Panc1 (cell line): ENCODE data around the gene FDPS. TPM values are rescaled to one million over a fixed set of nuclear protein-coding genes. Genes with fewer than 3 reads are reported as not detected.
"Not testable (repeated sequence)": the region's sequence is repeated elsewhere in the genome, so short reads cannot be mapped to it uniquely, and the experiment has no call there.

Experiments
- ATAC-seq: fragments of 200-7000 bp; cut with Tn5 transposase; 2 replicates; pipeline ENCODE4 v1.9.1; 2020; ENCODE audit warnings: mild to moderate bottlenecking, moderate library complexity
- BruUV-seq: library from RNA; stranded (reverse); fragments of 400-500 nt; replicated peaks from 2 replicates; lab custom pipeline; 2021; lab: Mats Ljungman, UMichigan
- CTCF ChIA-PET: fragments of 300-600 bp; sonication (Branson Sonifier 250); formaldehyde crosslinking; loops from one replicate; lab custom pipeline; 2022; ENCODE audit warnings: antibody characterized with exemption; lab: Charles Lee
- POLR2A ChIA-PET: fragments of 300-600 bp; sonication (Branson Sonifier 250); formaldehyde crosslinking; loops from one replicate; lab custom pipeline; 2022; ENCODE audit warnings: antibody characterized with exemption; lab: Charles Lee
- DNase-seq: peaks from one replicate; pipeline ENCODE4 v3.0.0-alpha.2; 2010; ENCODE audit warnings: low read depth, low spot score
- H3K27ac ChIP-seq: 2 replicates; pipeline ENCODE4 v1.5.1; 2011; ENCODE audit warnings: mild to moderate bottlenecking, low read length, inconsistent platforms
- H3K27me3 ChIP-seq: fragments of 200-500 bp; sonication (Bioruptor generic); 2 replicates; pipeline ENCODE4 v1.6.0; 2014; ENCODE audit warnings: low read length, inconsistent platforms; ENCODE audit not compliant: control insufficient read depth, insufficient read depth
- H3K36me3 ChIP-seq: fragments of 200-500 bp; sonication (Bioruptor generic); 2 replicates; pipeline ENCODE4 v1.5.1; 2014; ENCODE audit warnings: inconsistent platforms, mild to moderate bottlenecking, low read length, moderate library complexity; ENCODE audit not compliant: control insufficient read depth, insufficient read depth
- H3K4me1 ChIP-seq: 2 replicates; pipeline ENCODE4 v1.5.1; 2011; ENCODE audit warnings: inconsistent platforms, mild to moderate bottlenecking, low read length, moderate library complexity; ENCODE audit not compliant: control insufficient read depth, insufficient read depth
- H3K4me3 ChIP-seq, 2 experiments: 2 replicates each; pipeline ENCODE4 v1.5.1; 2011 to 2012; ENCODE audit warnings: low read depth in 2 of 2, low read length in 2 of 2, mild to moderate bottlenecking in 2 of 2, inconsistent platforms in 1 of 2, moderate library complexity in 1 of 2
- H3K9me3 ChIP-seq: fragments of 200-500 bp; sonication (Bioruptor generic); 2 replicates; pipeline ENCODE4 v1.5.1; 2014; ENCODE audit warnings: low read depth, mild to moderate bottlenecking, inconsistent platforms, low read length, moderate library complexity; ENCODE audit not compliant: control insufficient read depth, insufficient read depth
- CTCF ChIP-seq: fragments of 450-650 bp; IDR thresholded peaks from 2 replicates; pipeline ENCODE4 v1.5.1; 2017; ENCODE audit warnings: mild to moderate bottlenecking
- POLR2AphosphoS5 ChIP-seq: IDR thresholded peaks from 2 replicates; pipeline ENCODE4 v1.6.1; 2012; ENCODE audit warnings: mild to moderate bottlenecking, low read depth, low read length, moderate library complexity
- REST ChIP-seq, 2 experiments: IDR thresholded peaks; 2 replicates each; pipeline ENCODE4 v1.6.1; 2011 to 2012; ENCODE audit warnings: low read depth in 2 of 2, control low read depth in 1 of 2, low read length in 1 of 2, mild to moderate bottlenecking in 1 of 2, moderate library complexity in 1 of 2; ENCODE audit not compliant: insufficient read depth in 1 of 2
- SIN3A ChIP-seq: IDR thresholded peaks from 2 replicates; pipeline ENCODE4 v1.6.1; 2012; ENCODE audit warnings: low read depth, mild to moderate bottlenecking, low read length, moderate library complexity, borderline replicate concordance; ENCODE audit not compliant: insufficient read depth
- TCF7L2 ChIP-seq: IDR thresholded peaks from 2 replicates; pipeline ENCODE4 v1.6.1; 2011; ENCODE audit warnings: mild to moderate bottlenecking, low read depth, low read length, inconsistent platforms
- in situ Hi-C: cut with HindIII; loops from 2 replicates; pipeline ENCODE4 v1.10.0; 2016; ENCODE audit warnings: low sequenced_read_pairs, low pct_unique_long_range_greater_than_20kb
- intact Hi-C: fragments of 100-400 bp; cut with micrococcal nuclease; formaldehyde crosslinking; loops from one replicate; pipeline ENCODE4 v1.10.0; 2022; ENCODE audit not compliant: unreplicated experiment
- total RNA-seq: library from RNA; stranded (reverse); gene quantifications from one replicate; pipeline ENCODE4 v1.2.1, GENCODE V29; 2021; ENCODE audit not compliant: unreplicated experiment

The FDPS gene
- total RNA-seq, 1 experiment from 2014 or later, result 255 TPM

GRCh38 chr1:155287987-155288543, 20.6 kb upstream of the FDPS start:
- intact Hi-C loops, result no loop called here
- no peak for ATAC-seq
- ChIA-PET POLR2A (no interaction called here), CTCF (no interaction called here)
- no peak for TF ChIP-seq TCF7L2
- TF ChIP-seq POLR2AphosphoS5, result no peak
- no peak for TF ChIP-seq CTCF
- no peak for TF ChIP-seq SIN3A
- TF ChIP-seq REST (IDR thresholded peaks at IDR 0.05; ENCODE audit: insufficient read depth in 1 of 2, low read depth in 2 of 2, low read length in 1 of 2), result no peak
- no peaks in the 10 kb centered on the region for H3K36me3 ChIP-seq
- no peak overlapping the region for H3K27ac ChIP-seq
- no TSS peak for BruUV-seq
- no peak overlapping the region for H3K4me3 ChIP-seq
- H3K4me1 ChIP-seq, result no peaks in the 10 kb centered on the region
- DNase-seq, result no peak
- in situ Hi-C loops, result no loop called here
- H3K9me3 ChIP-seq, result no peaks in the 10 kb centered on the region
- no peaks in the 10 kb centered on the region for H3K27me3 ChIP-seq

- H3K27me3 ChIP-seq, intact Hi-C loops, BruUV-seq, ATAC-seq, CTCF ChIA-PET, H3K27ac ChIP-seq, DNase-seq, H3K36me3 ChIP-seq, in situ Hi-C loops, H3K4me1 ChIP-seq, POLR2A ChIA-PET, H3K9me3 ChIP-seq, H3K4me3 ChIP-seq: not testable (repeated sequence)
Observed at GRCh38 chr1:155291006-155291405, 17.7 kb upstream of the FDPS start.

GRCh38 chr1:155293086-155293749, 15.4 kb upstream of the FDPS start:
- DNase-seq, result no peak
- Histone ChIP-seq H3K27ac (no peak overlapping the region), H3K9me3 (no peaks in the 10 kb centered on the region), H3K4me1 (no peaks in the 10 kb centered on the region), H3K4me3 (no peak overlapping the region), H3K27me3 (no peaks in the 10 kb centered on the region), H3K36me3 (no peaks in the 10 kb centered on the region)
- no TSS peak for BruUV-seq
- ATAC-seq, result no peak
- CTCF ChIA-PET, result no interaction called here
- intact Hi-C loops, result no loop called here
- POLR2A ChIA-PET, result no interaction called here
- in situ Hi-C loops, result no loop called here
- TF ChIP-seq CTCF, result no peak
